Trophoblast cell (in vitro differentiated cells and primary cell): ENCODE measurements around the gene SEPSECS.

Experiments used
- DNase-seq, 2 donors: peaks; one replicate each; pipeline ENCODE4 v3.0.0-alpha.2; 2016
- H2AFZ ChIP-seq: 2 replicates; pipeline ENCODE4 v1.6.1; 2013; ENCODE audit warnings: low read length, moderate library complexity, mild to moderate bottlenecking; ENCODE audit not compliant: insufficient read depth, poor library complexity
- H2AK5ac ChIP-seq: 2 replicates; pipeline ENCODE4 v1.6.1; 2013; ENCODE audit warnings: mild to moderate bottlenecking, low read length
- H2BK120ac ChIP-seq: 2 replicates; pipeline ENCODE4 v1.6.1; 2013; ENCODE audit warnings: low read length, mild to moderate bottlenecking, moderate library complexity; ENCODE audit not compliant: insufficient read depth, poor library complexity
- H2BK12ac ChIP-seq: 2 replicates; pipeline ENCODE4 v1.6.1; 2013; ENCODE audit warnings: mild to moderate bottlenecking, low read length, moderate library complexity
- H2BK5ac ChIP-seq: 2 replicates; pipeline ENCODE4 v1.6.1; 2013; ENCODE audit warnings: low read length, low read depth, moderate library complexity, mild to moderate bottlenecking; ENCODE audit not compliant: poor library complexity
- H3K14ac ChIP-seq: 2 replicates; pipeline ENCODE4 v1.6.1; 2013; ENCODE audit warnings: mild to moderate bottlenecking, low read length
- H3K18ac ChIP-seq: 2 replicates; pipeline ENCODE4 v1.6.1; 2013; ENCODE audit warnings: mild to moderate bottlenecking, low read length
- H3K23ac ChIP-seq: 2 replicates; pipeline ENCODE4 v1.6.1; 2013; ENCODE audit warnings: low read length
- H3K27ac ChIP-seq: 2 replicates; pipeline ENCODE4 v1.5.1; 2013; ENCODE audit warnings: low read depth, mild to moderate bottlenecking, inconsistent platforms, low read length, moderate library complexity
- H3K27me3 ChIP-seq: 2 replicates; pipeline ENCODE4 v1.6.1; 2013; ENCODE audit warnings: inconsistent platforms, mild to moderate bottlenecking, low read length, moderate library complexity; ENCODE audit not compliant: insufficient read depth
- H3K36me3 ChIP-seq, 2 experiments: 1 replicate in 1 of 2; 2 replicates in 1 of 2; pipeline ENCODE4 v1.6.1; 2013; ENCODE audit warnings: low read length in 2 of 2, mild to moderate bottlenecking in 2 of 2, moderate library complexity in 1 of 2; ENCODE audit not compliant: insufficient read depth in 2 of 2, control insufficient read depth in 1 of 2
- H3K4ac ChIP-seq: 2 replicates; pipeline ENCODE4 v1.6.1; 2013; ENCODE audit warnings: low read depth, mild to moderate bottlenecking, low read length, moderate library complexity
- H3K4me1 ChIP-seq, 2 experiments: 1 replicate in 1 of 2; 2 replicates in 1 of 2; pipeline ENCODE4 v1.6.1; 2013; ENCODE audit warnings: low read length in 2 of 2, mild to moderate bottlenecking in 2 of 2, moderate library complexity in 1 of 2; ENCODE audit not compliant: insufficient read depth in 2 of 2, control insufficient read depth in 1 of 2
- H3K4me2 ChIP-seq: 2 replicates; pipeline ENCODE4 v1.6.1; 2013; ENCODE audit warnings: inconsistent platforms, mild to moderate bottlenecking, low read length, moderate library complexity
- H3K4me3 ChIP-seq: 2 replicates; pipeline ENCODE4 v1.5.1; 2013; ENCODE audit warnings: mild to moderate bottlenecking, low read depth, low read length, inconsistent platforms
- H3K79me1 ChIP-seq: one replicate; pipeline ENCODE4 v1.6.1; 2013; ENCODE audit warnings: low read length
- H3K79me2 ChIP-seq: 2 replicates; pipeline ENCODE4 v1.6.1; 2013; ENCODE audit warnings: low read length, mild to moderate bottlenecking; ENCODE audit not compliant: control insufficient read depth, insufficient read depth, poor library complexity
- H3K9ac ChIP-seq: 2 replicates; pipeline ENCODE4 v1.6.1; 2013; ENCODE audit warnings: mild to moderate bottlenecking, low read length
- H3K9me3 ChIP-seq: 2 replicates; pipeline ENCODE4 v1.6.1; 2013; ENCODE audit warnings: low read depth, mild to moderate bottlenecking, control low read depth, inconsistent platforms, low read length; ENCODE audit not compliant: insufficient read depth
- H4K12ac ChIP-seq: 2 replicates; pipeline ENCODE4 v1.6.1; 2013; ENCODE audit warnings: low read depth, mild to moderate bottlenecking, low read length, moderate library complexity
- H4K8ac ChIP-seq: 2 replicates; pipeline ENCODE4 v1.6.1; 2013; ENCODE audit warnings: low read depth, mild to moderate bottlenecking, low read length, moderate library complexity
- H4K91ac ChIP-seq: one replicate; pipeline ENCODE4 v1.6.1; 2013; ENCODE audit warnings: low read depth, mild to moderate bottlenecking, low read length, moderate library complexity
- WGBS: extraction: QIAGEN DNeasy Blood & Tissue Kit; methylation state at CpG from one replicate; pipeline ENCODE4 v1.1.7; 2013; ENCODE audit warnings: missing lambda C conversion rate; ENCODE audit not compliant: insufficient read length, insufficient coverage; ENCODE audit errors: extremely low coverage; 5-methylcytosine and 5-hydroxymethylcytosine counted together

Gene SEPSECS

DNA sequence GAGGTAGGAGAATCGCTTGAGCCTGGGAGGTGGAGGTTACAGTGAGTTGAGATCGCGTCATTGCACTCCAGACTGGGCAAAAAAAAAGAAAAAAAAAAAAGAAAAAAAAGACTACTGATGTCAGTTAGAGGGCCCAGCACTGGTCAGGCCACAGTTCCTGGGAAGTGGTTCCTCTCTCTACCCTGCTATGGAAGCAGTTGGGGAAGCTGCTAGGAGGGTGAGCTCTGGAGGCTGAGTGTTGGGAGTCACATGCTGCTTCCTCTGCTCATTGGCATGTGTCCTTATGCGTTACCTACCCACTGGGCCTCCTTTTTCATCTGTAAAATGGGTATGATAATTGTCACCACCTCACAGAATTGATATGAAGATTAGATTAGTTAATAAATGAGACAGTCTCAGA lies 50.7 kb downstream of the SEPSECS start:
- no CpG with 5 or more reads among the region's 4 CpGs for WGBS
- H3K27ac ChIP-seq = no peak overlapping the region

DNA sequence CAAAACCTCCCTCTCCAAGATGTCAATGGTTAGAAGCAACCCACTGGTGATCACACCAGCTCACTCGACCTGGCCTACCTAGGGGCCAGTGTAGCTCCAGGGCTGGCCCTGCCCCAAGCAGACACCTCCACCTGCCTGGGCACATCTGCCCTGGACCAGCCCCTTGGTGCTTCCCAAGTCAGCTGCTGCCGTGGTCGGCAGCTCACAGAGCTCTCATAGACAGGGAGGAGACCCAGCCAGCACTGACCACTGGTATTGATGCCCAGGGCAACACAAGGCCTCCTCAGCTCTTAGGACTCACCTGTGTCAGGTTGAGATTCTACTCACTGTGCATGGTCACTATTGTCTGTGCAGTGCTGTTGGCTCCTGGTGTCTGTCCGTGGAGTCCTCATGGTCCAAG lies 51.7 kb downstream of the SEPSECS start:
- whole genome bisulfite sequencing = no CpG with 5 or more reads among the region's 4 CpGs

More for the DNA sequence above, 50.7 kb downstream of the SEPSECS start:
- Histone ChIP-seq H3K14ac (no peak overlapping the region), H4K12ac (no peak overlapping the region), H3K27me3 (no peaks in the 10 kb centered on the region), H4K91ac (no peak overlapping the region), H2BK5ac (no peak overlapping the region), H3K36me3 (no peaks in the 10 kb centered on the region), H3K9me3 (peaks cover 6% of the 10 kb centered on the region), H2BK120ac (no peak overlapping the region), H3K79me1 (no peaks in the 10 kb centered on the region), H3K4ac (no peak overlapping the region), H4K8ac (no peak overlapping the region), H3K79me2 (no peaks in the 10 kb centered on the region), H3K18ac (no peak overlapping the region), H2AFZ (no peak overlapping the region), H3K4me3 (no peak overlapping the region), H3K9ac (no peak overlapping the region), H3K23ac (no peak overlapping the region), H2BK12ac (no peak overlapping the region), H2AK5ac (no peak overlapping the region), H3K4me1 (peaks cover 0 to 3% of the 10 kb centered on the region in 2 experiments), H3K4me2 (no peak overlapping the region)
- DNase-seq = no peak

DNA sequence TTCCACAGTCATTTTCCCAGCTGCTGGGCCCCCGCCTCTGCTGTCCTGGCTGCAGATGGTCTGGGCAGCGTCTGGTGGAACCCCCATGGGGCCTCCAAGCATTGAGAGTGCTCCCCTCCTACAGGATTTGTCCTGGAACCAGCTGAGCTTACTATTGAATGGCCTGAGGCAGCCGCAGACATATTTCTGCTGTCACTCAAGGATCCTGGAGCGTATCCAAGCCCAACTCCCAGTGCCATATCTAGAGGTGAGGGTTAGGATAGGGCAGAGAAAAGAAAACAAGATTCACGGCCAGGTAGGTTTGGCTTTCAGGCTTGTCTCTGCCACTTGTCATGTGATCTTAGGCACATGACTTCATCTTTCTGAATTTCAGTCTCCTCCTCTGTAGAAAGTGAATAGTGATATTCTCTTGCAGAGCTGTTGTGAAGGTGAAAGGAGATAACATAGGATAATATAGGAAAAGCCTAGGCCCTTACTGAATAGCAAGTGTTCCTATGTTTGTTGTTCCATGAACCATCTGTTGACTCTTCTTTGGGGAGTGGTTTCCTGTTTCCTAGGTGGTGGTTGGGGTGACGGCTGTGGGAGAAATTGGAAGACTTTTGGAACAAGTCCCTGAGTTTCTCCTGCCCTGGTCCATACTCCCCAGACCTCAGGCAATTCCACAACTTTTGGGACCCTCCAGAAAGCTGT lies 52.3 kb downstream of the SEPSECS start:
- no peak overlapping the region for H3K23ac ChIP-seq
- H4K8ac ChIP-seq = no peak overlapping the region
- DNase-seq = no peak
- H3K14ac ChIP-seq = no peak overlapping the region
- H3K9me3 ChIP-seq = peaks cover 6% of the 10 kb centered on the region
- H4K12ac ChIP-seq = no peak overlapping the region
- H3K18ac ChIP-seq = no peak overlapping the region
- no CpG with 5 or more reads among the region's 6 CpGs for WGBS
- peaks cover 0 to 3% of the 10 kb centered on the region in 2 experiments for H3K4me1 ChIP-seq
- no peak overlapping the region for H3K27ac ChIP-seq
- no peak overlapping the region for H3K4ac ChIP-seq
- H3K79me1 ChIP-seq = no peaks in the 10 kb centered on the region
- H2BK120ac ChIP-seq = no peak overlapping the region
- H4K91ac ChIP-seq = no peak overlapping the region
- H3K9ac ChIP-seq = no peak overlapping the region
- no peak overlapping the region for H2AFZ ChIP-seq
- no peak overlapping the region for H2BK5ac ChIP-seq
- no peak overlapping the region for H2BK12ac ChIP-seq
- no peak overlapping the region for H3K4me3 ChIP-seq
- H3K27me3 ChIP-seq = no peaks in the 10 kb centered on the region
- H2AK5ac ChIP-seq = no peak overlapping the region
- H3K79me2 ChIP-seq = no peaks in the 10 kb centered on the region
- no peaks in the 10 kb centered on the region for H3K36me3 ChIP-seq
- H3K4me2 ChIP-seq = no peak overlapping the region

More for the DNA sequence above, 51.7 kb downstream of the SEPSECS start:
- no peak overlapping the region for H3K27ac ChIP-seq
- H3K23ac ChIP-seq = no peak overlapping the region
- no peak overlapping the region for H2BK12ac ChIP-seq
- H3K18ac ChIP-seq = no peak overlapping the region
- no peak overlapping the region for H3K4ac ChIP-seq
- no peak overlapping the region for H3K9ac ChIP-seq
- no peak overlapping the region for H2AFZ ChIP-seq
- no peak overlapping the region for H3K4me3 ChIP-seq
- DNase-seq = no peak
- H3K4me1 ChIP-seq = peaks cover 0 to 3% of the 10 kb centered on the region in 2 experiments
- H3K36me3 ChIP-seq = no peaks in the 10 kb centered on the region
- H4K12ac ChIP-seq = no peak overlapping the region
- H2BK5ac ChIP-seq = no peak overlapping the region
- H3K14ac ChIP-seq = no peak overlapping the region
- no peak overlapping the region for H4K91ac ChIP-seq
- H3K9me3 ChIP-seq = peaks cover 6% of the 10 kb centered on the region
- H2BK120ac ChIP-seq = no peak overlapping the region
- H2AK5ac ChIP-seq = no peak overlapping the region
- H3K79me1 ChIP-seq = no peaks in the 10 kb centered on the region
- H3K27me3 ChIP-seq = no peaks in the 10 kb centered on the region
- H4K8ac ChIP-seq = no peak overlapping the region
- no peaks in the 10 kb centered on the region for H3K79me2 ChIP-seq
- H3K4me2 ChIP-seq = no peak overlapping the region

DNA sequence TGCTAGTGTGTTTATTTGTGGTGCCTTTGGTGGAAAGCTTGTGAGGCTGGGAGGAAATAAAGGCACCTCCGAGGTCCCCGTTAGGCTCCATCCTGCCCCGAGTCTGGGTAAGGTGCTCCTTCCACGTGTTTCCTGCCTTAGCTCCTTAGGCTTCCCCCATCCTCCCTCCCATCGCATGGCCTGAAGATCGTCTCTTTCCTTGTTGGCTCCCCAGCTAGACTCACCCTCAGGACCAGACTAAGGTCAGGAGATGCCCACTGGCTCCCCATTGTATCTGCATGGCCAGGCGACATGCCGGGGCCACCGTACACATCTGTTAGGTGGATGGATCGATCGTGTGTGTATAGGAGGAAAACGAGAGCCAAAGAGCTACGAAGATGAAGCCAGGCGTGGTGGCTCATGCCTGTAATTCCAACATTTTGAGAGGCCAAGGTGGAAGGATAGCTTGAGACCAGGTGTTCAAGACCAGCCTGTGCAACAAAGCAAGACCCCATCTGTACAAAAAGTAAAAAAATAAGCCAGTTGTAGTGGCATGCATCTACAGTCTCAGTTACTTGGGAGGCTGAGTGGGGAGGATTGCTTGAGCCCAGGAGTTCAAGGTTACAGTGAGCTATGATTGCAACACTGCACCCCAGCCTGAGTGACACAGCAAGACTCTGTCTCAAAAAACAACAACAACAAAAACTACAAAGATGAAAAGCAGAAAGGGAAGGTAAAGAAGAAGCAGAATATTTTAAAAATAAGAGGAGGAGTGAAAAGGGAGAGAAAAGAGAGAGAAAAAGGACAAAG lies 53.7 kb downstream of the SEPSECS start:
- Histone ChIP-seq H3K79me1 (no peaks in the 10 kb centered on the region), H3K4me1 (peaks cover 0 to 3% of the 10 kb centered on the region in 2 experiments), H3K9ac (no peak overlapping the region), H3K14ac (no peak overlapping the region), H4K91ac (no peak overlapping the region), H4K8ac (no peak overlapping the region), H2BK5ac (no peak overlapping the region), H3K27me3 (no peaks in the 10 kb centered on the region), H2BK12ac (no peak overlapping the region), H3K4ac (no peak overlapping the region), H3K23ac (no peak overlapping the region), H3K4me2 (no peak overlapping the region), H3K79me2 (no peaks in the 10 kb centered on the region), H4K12ac (no peak overlapping the region), H2AFZ (no peak overlapping the region), H3K27ac (no peak overlapping the region), H3K9me3 (peaks cover 10% of the 10 kb centered on the region), H3K36me3 (no peaks in the 10 kb centered on the region), H2AK5ac (no peak overlapping the region), H2BK120ac (no peak overlapping the region), H3K18ac (no peak overlapping the region), H3K4me3 (no peak overlapping the region)
- WGBS = no CpG with 5 or more reads among the region's 14 CpGs
- DNase-seq = no peak
